SU-DHL-6 (cell line): ENCODE data around the gene MT1E.

Source experiments
- H2AFZ ChIP-seq: fragments of 200-600 bp; sonication (generic); 2 replicates; pipeline ENCODE4 v1.6.1; 2014; ENCODE audit warnings: low read depth, mild to moderate bottlenecking, moderate library complexity, mixed read lengths, antibody characterized with exemption, low read length; ENCODE audit not compliant: severe bottlenecking
- H3F3A ChIP-seq: fragments of 200-600 bp; shearing (Covaris generic); 2 replicates; pipeline ENCODE4 v1.6.0; 2016; ENCODE audit warnings: antibody characterized with exemption, mild to moderate bottlenecking; ENCODE audit not compliant: insufficient read depth
- H3K27ac ChIP-seq: fragments of 200-600 bp; sonication (generic); 2 replicates; pipeline ENCODE4 v1.5.1; 2016; ENCODE audit warnings: low read depth, mild to moderate bottlenecking, low read length, moderate library complexity, mixed read lengths
- H3K27me3 ChIP-seq: fragments of 200-600 bp; sonication (generic), shearing (Covaris generic); 2 replicates; pipeline ENCODE4 v1.6.0; 2014; ENCODE audit warnings: mild to moderate bottlenecking, low read length
- H3K36me3 ChIP-seq: fragments of 200-600 bp; sonication (generic); 2 replicates; pipeline ENCODE4 v1.6.1; 2014; ENCODE audit warnings: mild to moderate bottlenecking, low read length, mixed read lengths
- H3K4me2 ChIP-seq: fragments of 300-600, 200-600 bp; shearing (Covaris generic), sonication (generic); 2 replicates; pipeline ENCODE4 v1.6.0; 2014; ENCODE audit warnings: low read length, low read depth, mild to moderate bottlenecking; ENCODE audit not compliant: poor library complexity, severe bottlenecking
- H3K4me3 ChIP-seq: fragments of 200-600 bp; sonication (generic); 2 replicates; pipeline ENCODE4 v1.5.1; 2014; ENCODE audit warnings: antibody characterized with exemption, low read length, mild to moderate bottlenecking, mixed read lengths; ENCODE audit not compliant: insufficient read depth, poor library complexity, severe bottlenecking
- H3K79me2 ChIP-seq: fragments of 200-600 bp; sonication (generic); 2 replicates; pipeline ENCODE4 v1.6.1; 2014; ENCODE audit warnings: mild to moderate bottlenecking, low read length, moderate library complexity; ENCODE audit not compliant: insufficient read depth
- H3K9ac ChIP-seq: fragments of 200-600 bp; sonication (generic); 2 replicates; pipeline ENCODE4 v1.7.0; 2014; ENCODE audit warnings: mild to moderate bottlenecking, low read length
- H3K9me2 ChIP-seq: fragments of 200-600 bp; sonication (generic); replicated peaks from 2 replicates; pipeline ENCODE4 v1.6.1; 2014; ENCODE audit warnings: low read length; ENCODE audit not compliant: insufficient read depth
- H3K9me3 ChIP-seq: fragments of 200-600 bp; sonication (generic); 2 replicates; pipeline ENCODE4 v1.6.1; 2014; ENCODE audit warnings: low read length, mixed read lengths; ENCODE audit not compliant: insufficient read depth
- H4K20me1 ChIP-seq: fragments of 200-600 bp; sonication (generic); 2 replicates; pipeline ENCODE4 v1.6.1; 2014; ENCODE audit warnings: low read depth, mild to moderate bottlenecking, antibody characterized with exemption, low read length, moderate library complexity, mixed read lengths
- EZH2phosphoT487 ChIP-seq: fragments of 200-600 bp; sonication (generic), shearing (Covaris generic); conservative IDR thresholded peaks from 2 replicates; pipeline ENCODE4 v1.6.1; 2018; ENCODE audit warnings: mild to moderate bottlenecking, antibody characterized with exemption, low read length, moderate library complexity, mixed read lengths
- TF ChIP-seq, protein P1 (sequence below): fragments of 200-600 bp; sonication (generic); IDR thresholded peaks from one replicate; pipeline ENCODE4 v1.5.1; 2017; ENCODE audit warnings: antibody characterized with exemption, mild to moderate bottlenecking, low read length, moderate library complexity; ENCODE audit not compliant: insufficient read depth, poor library complexity, severe bottlenecking

MT1E gene

GRCh38 chr16:56632848-56633365, 7.3 kb downstream of the MT1E start:
- Histone ChIP-seq H2AFZ (no peak overlapping the region), H4K20me1 (no peaks in the 10 kb centered on the region)

GRCh38 chr16:56633535-56633934, 8.0 kb downstream of the MT1E start:
- no peaks in the 10 kb centered on the region for H3K79me2 ChIP-seq
- no peak overlapping the region for H2AFZ ChIP-seq
- no peaks in the 10 kb centered on the region for H4K20me1 ChIP-seq
- H3K27me3 ChIP-seq, result no peaks in the 10 kb centered on the region
- no peak overlapping the region for H3K9ac ChIP-seq
- no peaks in the 10 kb centered on the region for H3K9me3 ChIP-seq
- no peak overlapping the region for H3K4me2 ChIP-seq
- TF ChIP-seq, protein P1, sequence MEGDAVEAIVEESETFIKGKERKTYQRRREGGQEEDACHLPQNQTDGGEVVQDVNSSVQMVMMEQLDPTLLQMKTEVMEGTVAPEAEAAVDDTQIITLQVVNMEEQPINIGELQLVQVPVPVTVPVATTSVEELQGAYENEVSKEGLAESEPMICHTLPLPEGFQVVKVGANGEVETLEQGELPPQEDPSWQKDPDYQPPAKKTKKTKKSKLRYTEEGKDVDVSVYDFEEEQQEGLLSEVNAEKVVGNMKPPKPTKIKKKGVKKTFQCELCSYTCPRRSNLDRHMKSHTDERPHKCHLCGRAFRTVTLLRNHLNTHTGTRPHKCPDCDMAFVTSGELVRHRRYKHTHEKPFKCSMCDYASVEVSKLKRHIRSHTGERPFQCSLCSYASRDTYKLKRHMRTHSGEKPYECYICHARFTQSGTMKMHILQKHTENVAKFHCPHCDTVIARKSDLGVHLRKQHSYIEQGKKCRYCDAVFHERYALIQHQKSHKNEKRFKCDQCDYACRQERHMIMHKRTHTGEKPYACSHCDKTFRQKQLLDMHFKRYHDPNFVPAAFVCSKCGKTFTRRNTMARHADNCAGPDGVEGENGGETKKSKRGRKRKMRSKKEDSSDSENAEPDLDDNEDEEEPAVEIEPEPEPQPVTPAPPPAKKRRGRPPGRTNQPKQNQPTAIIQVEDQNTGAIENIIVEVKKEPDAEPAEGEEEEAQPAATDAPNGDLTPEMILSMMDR, result no peak
- no peak for TF ChIP-seq EZH2phosphoT487
- H3K9me2 ChIP-seq, result no peaks in the 10 kb centered on the region
- no peaks in the 10 kb centered on the region for H3F3A ChIP-seq
- no peaks in the 10 kb centered on the region for H3K36me3 ChIP-seq
- H3K4me3 ChIP-seq, result no peak overlapping the region
- no peak overlapping the region for H3K27ac ChIP-seq

More at GRCh38 chr16:56632848-56633365, 7.3 kb downstream of the MT1E start:
- Histone ChIP-seq H3K27me3 (no peaks in the 10 kb centered on the region), H3K4me2 (no peak overlapping the region), H3K79me2 (no peaks in the 10 kb centered on the region), H3F3A (no peaks in the 10 kb centered on the region), H3K36me3 (no peaks in the 10 kb centered on the region), H3K4me3 (no peak overlapping the region), H3K27ac (no peak overlapping the region), H3K9ac (no peak overlapping the region), H3K9me2 (no peaks in the 10 kb centered on the region), H3K9me3 (no peaks in the 10 kb centered on the region)
- no peak for TF ChIP-seq EZH2phosphoT487
- TF ChIP-seq, protein P1, result no peak

- H3K4me3 ChIP-seq, result no peak overlapping the region
- H3F3A ChIP-seq, result no peaks in the 10 kb centered on the region
- no peaks in the 10 kb centered on the region for H3K27me3 ChIP-seq
- no peak overlapping the region for H2AFZ ChIP-seq
- no peak overlapping the region for H3K9ac ChIP-seq
- H3K9me3 ChIP-seq, result no peaks in the 10 kb centered on the region
- TF ChIP-seq EZH2phosphoT487, result no peak
- TF ChIP-seq, protein P1, result no peak
- H3K36me3 ChIP-seq, result no peaks in the 10 kb centered on the region
- H3K4me2 ChIP-seq, result no peak overlapping the region
- no peaks in the 10 kb centered on the region for H4K20me1 ChIP-seq
- H3K9me2 ChIP-seq, result no peaks in the 10 kb centered on the region
- H3K79me2 ChIP-seq, result no peaks in the 10 kb centered on the region
- no peak overlapping the region for H3K27ac ChIP-seq
These were observed 9.3 kb downstream of the MT1E start for GRCh38 chr16:56634715-56635440.
